Esophagus muscularis mucosa (tissue), 4 donors: ENCODE measurements around the gene NEURL3. TPM values are rescaled to one million over a fixed set of nuclear protein-coding genes. Genes with fewer than 3 reads are reported as not detected.

ENCODE experiments used
- DNase-seq: peaks from one replicate; pipeline ENCODE4 v3.0.0-alpha.2; 2017; ENCODE audit errors: extremely low spot score
- H3K27ac ChIP-seq, 4 donors: fragments of 200-600 bp; sonication (generic); replicated peaks in 1 of 4; 1 replicate in 3 of 4; 2 replicates in 1 of 4; pipeline ENCODE4 v1.5.1; 2016 to 2019; ENCODE audit warnings: mild to moderate bottlenecking in 1 of 4
- H3K27me3 ChIP-seq, 4 donors: fragments of 200-600 bp; sonication (generic); one replicate each; pipeline versions ENCODE4 v1.5.1 to v1.6.0; 2016 to 2019
- H3K36me3 ChIP-seq, 4 donors: fragments of 200-600 bp; sonication (generic); one replicate each; pipeline ENCODE4 v1.5.1; 2016 to 2019
- H3K4me1 ChIP-seq, 4 donors: fragments of 200-600 bp; sonication (generic); one replicate each; pipeline ENCODE4 v1.5.1; 2016 to 2019
- H3K4me3 ChIP-seq, 4 donors: fragments of 200-600 bp; sonication (generic); 1 replicate in 2 of 4; 2 replicates in 2 of 4; pipeline ENCODE4 v1.5.1; 2016 to 2019; ENCODE audit warnings: mild to moderate bottlenecking in 4 of 4, moderate library complexity in 1 of 4
- H3K9me3 ChIP-seq, 4 donors: fragments of 200-600 bp; sonication (generic); 1 replicate in 3 of 4; 2 replicates in 1 of 4; pipeline ENCODE4 v1.5.1; 2016 to 2019
- EP300 ChIP-seq: sonication (generic); formaldehyde crosslinking; IDR thresholded peaks from one replicate; pipeline ENCODE4 v1.6.1; 2017; ENCODE audit warnings: antibody characterized with exemption
- POLR2A ChIP-seq: fragments of 450-650 bp; IDR thresholded peaks from one replicate; pipeline ENCODE4 v1.6.1; 2017; ENCODE audit warnings: antibody characterized with exemption, moderate library complexity, mild to moderate bottlenecking, low read depth
- POLR2AphosphoS5 ChIP-seq, 2 donors: sonication (generic); formaldehyde crosslinking; IDR thresholded peaks; one replicate each; pipeline ENCODE4 v1.6.1; 2017; ENCODE audit warnings: antibody characterized with exemption in 2 of 2
- WGBS: methylation state at CpG from one replicate; pipeline ENCODE4 v1.1.5; 2018; 5-methylcytosine and 5-hydroxymethylcytosine counted together
- intact Hi-C: fragments of 100-400 bp; cut with DNase I; formaldehyde crosslinking; loops from one replicate; pipeline ENCODE4 v1.15.1; 2023
- total RNA-seq, 4 donors: library from RNA; depleted of rRNA; stranded (reverse); fragments of >200 nt; gene quantifications; one replicate each; pipeline versions ENCODE4 v1.1.0 to v1.2.1, GENCODE V29; 2016
- TF ChIP-seq, protein P1 (sequence below), 3 experiments: fragments of 200-600 bp in 2 of 3; fragments of 450-650 bp in 1 of 3; sonication (generic) in 2 of 3; IDR thresholded peaks; one replicate each; pipeline ENCODE4 v1.5.1; 2017 to 2019; ENCODE audit warnings: antibody characterized with exemption in 3 of 3, mild to moderate bottlenecking in 2 of 3, moderate library complexity in 1 of 3

Gene NEURL3
- total RNA-seq, 4 donors from 2014 or later = not detected

GRCh38 chr2:96546797-96547196, 41.6 kb upstream of the NEURL3 start:
- H3K9me3 ChIP-seq = no peaks in the 10 kb centered on the region
- WGBS = 82% methylated on average over 7 of the region's 8 CpGs
- H3K27ac ChIP-seq = no peak overlapping the region
- peaks cover 10 to 46% (median 37%) of the 10 kb centered on the region in 4 donors for H3K4me1 ChIP-seq
- H3K36me3 ChIP-seq = peaks cover 27 to 75% (median 59%) of the 10 kb centered on the region in 4 donors
- H3K4me3 ChIP-seq = no peak overlapping the region
- H3K27me3 ChIP-seq = no peaks in the 10 kb centered on the region
- intact Hi-C loops = no loop called here
- no peak for DNase-seq
- no peak for TF ChIP-seq EP300
- TF ChIP-seq, protein P1, sequence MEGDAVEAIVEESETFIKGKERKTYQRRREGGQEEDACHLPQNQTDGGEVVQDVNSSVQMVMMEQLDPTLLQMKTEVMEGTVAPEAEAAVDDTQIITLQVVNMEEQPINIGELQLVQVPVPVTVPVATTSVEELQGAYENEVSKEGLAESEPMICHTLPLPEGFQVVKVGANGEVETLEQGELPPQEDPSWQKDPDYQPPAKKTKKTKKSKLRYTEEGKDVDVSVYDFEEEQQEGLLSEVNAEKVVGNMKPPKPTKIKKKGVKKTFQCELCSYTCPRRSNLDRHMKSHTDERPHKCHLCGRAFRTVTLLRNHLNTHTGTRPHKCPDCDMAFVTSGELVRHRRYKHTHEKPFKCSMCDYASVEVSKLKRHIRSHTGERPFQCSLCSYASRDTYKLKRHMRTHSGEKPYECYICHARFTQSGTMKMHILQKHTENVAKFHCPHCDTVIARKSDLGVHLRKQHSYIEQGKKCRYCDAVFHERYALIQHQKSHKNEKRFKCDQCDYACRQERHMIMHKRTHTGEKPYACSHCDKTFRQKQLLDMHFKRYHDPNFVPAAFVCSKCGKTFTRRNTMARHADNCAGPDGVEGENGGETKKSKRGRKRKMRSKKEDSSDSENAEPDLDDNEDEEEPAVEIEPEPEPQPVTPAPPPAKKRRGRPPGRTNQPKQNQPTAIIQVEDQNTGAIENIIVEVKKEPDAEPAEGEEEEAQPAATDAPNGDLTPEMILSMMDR (IDR thresholded peaks at IDR 0.05) = no peak
- no peak for TF ChIP-seq POLR2A
- TF ChIP-seq POLR2AphosphoS5 (IDR thresholded peaks at IDR 0.05) = no peak

DNA sequence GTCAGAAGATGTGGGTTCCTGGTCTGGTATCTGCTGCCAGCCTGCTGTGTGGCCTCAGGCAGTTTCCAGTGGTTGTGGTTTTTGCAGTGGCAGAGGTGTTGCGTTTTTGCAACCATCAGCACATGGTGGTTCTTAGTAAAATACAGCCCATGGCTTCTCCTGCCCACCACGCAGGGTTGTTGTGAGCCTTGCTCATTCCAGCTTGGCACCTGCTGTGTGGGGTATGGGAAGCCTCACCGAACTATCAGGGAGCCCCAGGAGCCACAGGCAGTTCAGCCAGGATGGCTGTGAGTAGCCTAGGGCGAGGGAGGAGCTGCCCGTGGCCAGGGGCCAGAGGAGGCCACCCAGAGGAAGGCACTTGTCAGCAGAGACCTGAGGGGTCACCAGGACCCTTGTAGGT, 41.2 kb upstream of the NEURL3 start:
- H3K9me3 ChIP-seq = no peaks in the 10 kb centered on the region
- no peak overlapping the region for H3K4me3 ChIP-seq
- peaks cover 24 to 72% (median 54%) of the 10 kb centered on the region in 4 donors for H3K36me3 ChIP-seq
- H3K27ac ChIP-seq = no peak overlapping the region
- intact Hi-C loops = no loop called here
- TF ChIP-seq POLR2A = no peak
- TF ChIP-seq POLR2AphosphoS5 (IDR thresholded peaks at IDR 0.05) = no peak
- TF ChIP-seq, protein P1 (IDR thresholded peaks at IDR 0.05) = no peak
- no peak for TF ChIP-seq EP300
- H3K4me1 ChIP-seq = peaks cover 14 to 51% (median 41%) of the 10 kb centered on the region in 4 donors
- 95% methylated on average over 2 of the region's 5 CpGs for WGBS
- no peaks in the 10 kb centered on the region for H3K27me3 ChIP-seq
- DNase-seq = no peak

GRCh38 chr2:96542357-96542977, 37.3 kb upstream of the NEURL3 start:
- WGBS = 89% methylated on average over 5 of the region's 8 CpGs
- intact Hi-C loops = no loop called here

DNA sequence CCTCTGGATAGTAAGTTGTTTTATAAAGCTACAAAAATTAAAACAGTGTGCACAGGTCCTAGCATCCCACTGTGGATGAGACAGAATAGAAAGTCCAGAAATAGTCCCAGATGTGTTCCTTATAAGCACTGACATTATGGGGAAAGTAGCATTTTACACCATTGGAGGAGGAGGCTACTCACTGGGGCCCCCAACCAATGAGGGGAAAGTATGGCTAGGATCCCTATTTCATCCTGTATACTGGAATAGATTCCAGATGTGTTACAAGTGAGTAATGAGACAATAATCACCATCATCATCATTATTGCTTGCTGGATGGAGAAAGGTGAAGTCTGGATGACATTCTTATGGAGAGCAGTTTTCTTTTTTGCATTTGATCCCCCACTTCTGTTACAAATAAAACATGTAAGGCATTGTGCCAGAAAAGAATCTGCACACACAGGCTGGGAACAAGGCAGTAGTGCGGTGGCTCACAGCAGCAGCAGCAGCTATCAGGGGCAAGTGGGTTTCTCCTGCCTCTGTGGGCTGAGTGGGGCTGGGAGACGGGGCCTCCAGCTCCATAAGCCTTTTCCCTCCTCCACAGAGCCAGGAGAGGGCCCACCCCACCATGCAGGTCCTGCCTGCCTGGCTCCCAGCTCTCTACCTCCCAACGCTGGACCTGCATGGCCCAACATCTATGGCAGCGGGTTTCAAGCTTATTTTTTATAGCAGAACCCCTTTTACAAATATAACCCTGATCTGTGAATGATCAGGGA, 36.4 kb upstream of the NEURL3 start:
- Histone ChIP-seq H3K27me3 (no peaks in the 10 kb centered on the region), H3K9me3 (no peaks in the 10 kb centered on the region), H3K4me3 (no peak overlapping the region), H3K27ac (peak overlapping the region in 1 of 4 donors; percentile 99), H3K36me3 (peaks cover 0 to 28% (median 14%) of the 10 kb centered on the region in 4 donors), H3K4me1 (peaks cover 40 to 67% (median 60%) of the 10 kb centered on the region in 4 donors)
- WGBS = 85% methylated on average over 4 of the region's 4 CpGs
- TF ChIP-seq EP300 (no peak), POLR2A (no peak), POLR2AphosphoS5 (IDR thresholded peaks at IDR 0.05) (no peak)
- TF ChIP-seq, protein P1 (IDR thresholded peaks at IDR 0.05) = no peak
- intact Hi-C loops = no loop called here
- DNase-seq = no peak

More at GRCh38 chr2:96542357-96542977, 37.3 kb upstream of the NEURL3 start:
- no peaks in the 10 kb centered on the region for H3K27me3 ChIP-seq
- peaks cover 41 to 70% (median 66%) of the 10 kb centered on the region in 4 donors for H3K4me1 ChIP-seq
- no peak overlapping the region for H3K4me3 ChIP-seq
- H3K36me3 ChIP-seq = peaks cover 0 to 34% (median 18%) of the 10 kb centered on the region in 4 donors
- no peak for DNase-seq
- TF ChIP-seq POLR2A = no peak
- TF ChIP-seq EP300 = no peak
- no peak for TF ChIP-seq POLR2AphosphoS5 (IDR thresholded peaks at IDR 0.05)
- TF ChIP-seq, protein P1 (IDR thresholded peaks at IDR 0.05) = no peak
- no peaks in the 10 kb centered on the region for H3K9me3 ChIP-seq
- H3K27ac ChIP-seq = no peak overlapping the region
